HG02588 (cell line): ENCODE measurements around the gene SETD2.

Experiments
- ATAC-seq: cut with Tn5 transposase; IDR thresholded peaks from one replicate; pipeline ENCODE4 v1.9.1; 2021; ENCODE audit warnings: mild to moderate bottlenecking, moderate library complexity; ENCODE audit not compliant: unreplicated experiment

Gene SETD2

DNA sequence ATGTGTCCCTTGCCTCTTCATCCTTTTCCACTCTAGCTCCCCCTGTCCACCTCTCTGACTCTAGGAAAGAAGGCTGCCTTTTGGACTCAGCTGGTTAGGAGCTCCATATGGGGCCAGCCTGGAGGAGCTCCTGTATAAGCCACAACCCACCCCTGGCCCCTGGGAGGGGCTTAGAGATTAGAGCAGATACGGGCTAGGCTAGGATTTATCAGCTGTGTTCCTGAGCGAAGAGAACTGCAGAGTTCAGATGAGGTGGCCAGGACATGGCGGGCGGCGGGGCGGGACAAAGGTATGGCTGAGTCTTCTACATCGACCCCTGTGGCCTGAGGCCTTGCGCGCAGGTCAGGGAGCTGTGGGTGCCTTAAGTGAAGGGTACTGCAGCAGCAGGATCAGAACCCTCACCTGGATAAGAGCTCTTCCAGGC is 176.6 kb downstream of the SETD2 start:
- no peak for ATAC-seq

DNA sequence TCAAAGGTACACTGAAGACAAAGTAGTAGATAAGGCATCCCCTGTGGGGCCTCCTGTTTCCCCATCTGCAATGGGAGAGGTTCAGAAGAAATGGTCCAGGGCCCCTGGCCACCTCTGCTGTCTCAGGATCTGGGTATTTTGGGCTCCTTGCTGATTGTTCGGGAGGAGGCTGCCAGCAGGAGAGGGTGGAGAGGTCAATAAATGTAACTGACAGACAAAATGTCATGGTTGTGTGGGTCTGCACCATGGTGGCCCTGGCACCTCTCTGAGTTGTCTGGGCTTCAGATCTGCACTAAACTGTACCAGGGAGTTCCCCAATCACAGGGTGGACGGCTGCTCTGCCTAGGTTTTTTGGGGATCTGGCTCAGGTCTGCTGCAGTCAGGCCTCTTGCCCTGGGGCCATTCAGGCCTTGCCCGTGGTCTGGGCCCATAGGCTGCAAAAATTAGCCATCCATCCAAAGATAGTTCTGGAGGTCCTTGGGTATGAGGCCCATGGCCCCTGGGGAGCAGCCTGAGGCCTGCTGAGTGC is 177.1 kb downstream of the SETD2 start:
- ATAC-seq: no peak

DNA sequence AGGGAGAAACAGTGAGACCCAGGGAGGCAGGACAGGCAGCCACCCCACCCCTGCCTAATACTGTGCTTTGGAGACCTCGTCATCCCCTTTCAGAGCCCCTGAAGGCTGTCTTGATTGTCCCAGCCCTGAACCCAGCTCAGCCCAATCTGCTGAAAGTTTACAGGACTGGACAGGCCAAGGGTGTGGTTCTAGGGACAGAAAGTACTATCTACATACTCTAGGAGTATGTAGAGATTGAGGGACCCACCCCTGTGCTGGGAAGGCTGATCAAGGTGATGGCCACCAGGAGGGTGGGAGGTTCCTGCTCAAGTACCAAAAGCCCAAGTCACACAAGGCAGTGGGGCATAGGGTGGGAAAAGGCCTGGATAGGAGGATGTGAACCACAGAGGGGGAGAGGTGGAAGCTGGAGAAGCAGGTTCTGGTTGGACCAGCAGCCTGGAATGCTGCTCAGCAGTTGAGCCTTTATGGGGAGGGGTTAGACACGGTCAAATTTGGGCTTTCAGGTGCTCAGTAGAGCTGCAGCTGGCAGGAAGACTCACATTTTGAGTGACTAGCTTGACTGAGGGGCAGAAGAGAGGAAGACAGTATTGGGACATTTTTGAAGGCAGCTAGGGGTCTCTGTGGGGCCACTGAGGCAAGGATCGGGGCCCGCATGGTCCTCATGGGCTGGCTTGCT is 177.7 kb downstream of the SETD2 start:
- ATAC-seq: no peak

DNA sequence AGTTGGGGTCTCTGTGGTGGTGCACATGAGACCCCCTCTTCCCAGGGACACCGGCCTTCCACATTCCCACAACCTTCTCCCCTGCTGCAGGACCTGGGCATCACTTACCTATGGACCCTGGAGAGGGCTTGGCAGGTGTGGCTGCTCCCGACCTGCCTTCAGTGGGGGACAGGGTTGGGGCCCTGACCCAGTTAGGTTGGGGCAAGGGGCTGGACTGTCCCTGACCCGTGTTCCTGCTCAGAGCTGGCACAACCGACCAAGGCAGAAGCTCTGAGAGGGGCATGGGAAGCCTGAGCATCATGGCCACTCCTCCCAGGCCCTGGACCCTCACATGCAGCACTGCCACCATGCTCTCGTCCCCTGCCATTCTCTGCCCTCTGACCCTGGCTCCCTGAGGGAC is 178.3 kb downstream of the SETD2 start:
- no peak for ATAC-seq

DNA sequence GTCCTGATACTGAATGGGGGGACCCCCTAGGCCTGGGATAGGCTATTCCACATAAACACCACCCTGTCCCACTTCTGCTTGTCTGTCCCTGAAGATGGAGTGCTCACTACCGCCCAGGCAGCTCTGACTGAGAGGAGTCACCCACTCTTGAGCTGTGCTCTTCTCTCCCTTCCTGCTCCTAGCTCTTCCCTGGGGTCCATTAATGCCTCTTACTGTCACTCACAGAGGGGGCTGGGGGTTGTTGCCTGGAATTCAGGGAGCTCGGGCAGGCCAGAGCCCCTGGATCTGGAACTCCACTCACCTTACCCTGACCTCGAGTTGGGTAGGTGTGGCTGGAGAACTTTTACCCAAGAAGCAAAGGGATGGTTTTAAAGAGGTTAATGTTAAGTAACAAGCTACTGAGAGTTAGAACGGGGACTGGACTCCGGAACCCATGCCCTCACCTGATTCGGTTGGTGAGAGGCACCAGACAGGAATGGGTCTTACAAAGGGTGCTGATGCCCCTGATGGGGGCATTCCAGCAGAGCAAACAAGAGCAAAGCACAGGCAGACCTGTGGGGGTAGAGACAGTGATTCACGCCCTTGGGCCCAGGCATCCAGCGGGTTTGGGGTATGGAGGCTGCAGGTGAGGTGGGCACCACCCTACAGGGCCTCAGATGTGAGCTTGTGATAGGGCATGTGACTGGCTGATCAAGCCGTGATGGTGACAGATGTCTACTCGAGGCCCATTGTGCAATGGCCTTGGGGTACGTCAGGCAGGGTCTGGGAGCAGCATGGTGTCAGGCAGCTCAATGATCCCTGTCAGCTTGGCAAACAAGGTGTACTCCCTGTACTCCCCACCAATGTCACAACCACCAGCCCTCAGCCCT is 179.1 kb downstream of the SETD2 start:
- ATAC-seq: no peak

DNA sequence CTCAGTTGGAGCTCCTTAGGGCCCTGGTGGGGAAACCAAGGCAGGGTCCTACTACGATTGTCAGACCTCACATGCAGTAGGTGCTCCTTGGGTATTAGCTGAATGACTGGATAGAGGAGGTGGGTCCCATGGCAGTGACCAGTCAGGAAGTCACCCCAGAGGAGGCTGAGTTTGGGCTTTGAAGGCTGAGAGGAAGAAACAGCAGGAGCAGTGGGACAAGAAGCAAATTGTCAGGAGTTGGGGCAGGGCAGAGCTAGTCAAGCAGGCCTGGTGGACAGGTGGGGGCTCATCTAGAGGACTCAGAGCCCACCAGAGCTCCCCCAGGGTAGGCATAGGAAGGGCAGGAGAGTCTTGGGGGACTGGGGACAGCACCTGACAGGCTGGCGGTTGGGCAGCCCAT is 181.4 kb downstream of the SETD2 start:
- ATAC-seq: no peak

DNA sequence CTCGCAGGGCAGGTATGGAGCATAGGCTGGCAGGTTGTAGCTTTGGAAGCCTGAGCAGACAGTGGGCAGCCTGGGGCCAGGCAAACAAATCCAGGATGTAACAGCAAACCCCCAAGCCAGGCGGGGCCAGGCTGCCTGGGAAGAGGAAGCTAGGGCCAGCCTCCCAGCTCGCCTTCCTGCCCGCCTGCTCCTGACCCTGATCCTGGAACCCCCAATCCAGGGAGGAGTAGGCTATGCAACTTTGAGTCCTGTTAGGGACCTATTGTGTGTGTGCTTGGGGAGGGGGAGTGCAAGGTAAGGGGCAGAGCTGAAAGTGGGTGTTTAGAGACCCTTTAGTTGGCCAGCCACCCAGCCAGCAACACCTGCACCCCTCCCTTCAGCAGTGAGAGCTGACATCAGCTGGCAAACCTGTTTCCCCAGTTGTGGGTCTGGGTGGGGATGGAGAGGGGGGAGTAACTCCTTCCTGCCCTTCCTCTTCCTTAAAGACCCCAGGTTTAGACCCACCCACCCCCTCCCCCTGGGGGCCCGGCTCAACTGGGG is 181.9 kb downstream of the SETD2 start:
- ATAC-seq: no peak

DNA sequence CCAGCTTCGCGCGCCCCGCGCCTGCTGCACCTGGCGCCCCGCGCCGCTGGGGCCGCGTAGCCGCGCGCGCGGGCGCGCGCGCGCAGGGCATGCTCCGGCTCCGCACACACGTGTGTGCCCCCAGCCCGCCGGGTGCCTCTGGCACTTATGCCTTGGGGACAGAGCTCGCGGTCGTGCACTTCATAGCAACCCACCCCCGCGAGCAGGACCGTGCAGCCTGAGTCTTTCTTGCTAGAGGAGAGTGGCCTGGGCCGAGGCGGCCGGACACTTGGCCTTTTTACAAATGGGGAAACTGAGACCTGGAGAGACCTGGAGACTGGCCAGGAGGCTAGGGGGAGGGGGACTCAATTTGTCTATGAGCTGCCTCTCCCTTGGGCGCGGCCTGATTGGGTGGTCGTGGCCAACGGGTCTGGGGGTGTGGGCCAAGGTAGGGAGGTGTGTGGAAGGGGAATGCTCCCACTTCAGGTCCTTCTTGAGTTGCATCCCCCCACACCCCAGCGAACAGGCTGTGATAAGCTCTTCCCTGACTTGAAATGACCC is 183.9 kb downstream of the SETD2 start:
- peak; percentile 7 for ATAC-seq

DNA sequence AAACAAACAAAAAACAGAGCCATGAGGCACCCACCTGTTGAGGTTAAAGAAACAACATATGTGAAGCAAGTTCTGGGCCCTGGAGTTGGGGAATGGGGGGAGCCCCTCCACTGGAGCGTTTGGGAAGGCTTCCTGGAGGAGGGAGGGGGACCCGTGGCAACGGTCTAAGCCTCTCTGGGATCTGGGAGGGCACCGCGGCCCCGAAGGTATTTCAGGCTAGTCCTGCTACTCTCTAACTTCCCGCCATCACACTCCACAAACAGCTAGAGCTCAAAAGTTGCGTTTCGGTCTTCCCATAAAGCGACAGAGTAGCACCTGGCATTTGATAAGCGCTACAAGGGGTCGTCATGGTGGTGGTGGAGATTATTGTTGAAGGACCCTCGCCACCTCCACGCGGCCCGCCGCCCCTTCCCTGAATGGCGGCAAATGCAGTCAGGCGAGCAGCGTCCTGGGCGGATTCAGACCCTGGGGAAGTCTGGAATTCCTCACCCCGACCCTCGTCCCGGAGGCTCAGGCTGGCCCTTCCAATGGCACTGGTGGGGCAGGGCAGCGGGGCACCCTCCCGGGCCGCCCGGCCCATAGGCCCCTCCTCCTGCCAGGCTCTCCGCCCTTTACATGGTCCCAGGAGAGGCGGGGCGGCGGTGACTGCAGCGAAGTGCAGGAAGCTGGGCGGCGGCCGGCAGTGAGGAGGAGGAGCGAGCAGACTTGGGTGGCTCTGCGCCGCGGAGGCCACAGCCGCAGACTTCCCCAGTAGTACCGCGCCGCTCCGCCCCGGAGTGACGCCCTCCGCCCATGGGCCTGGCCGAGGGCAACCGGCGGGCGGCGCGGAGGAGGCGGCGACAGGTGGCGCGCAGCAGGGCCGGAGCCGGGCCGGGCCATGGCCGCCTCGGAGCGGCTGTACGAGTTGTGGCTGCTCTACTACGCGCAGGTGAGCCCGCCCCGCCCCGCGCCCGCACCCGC is 184.6 kb downstream of the SETD2 start, which contains the start of gene NBEAL2:
TSS of gene NBEAL2 (plus strand) at position 682 of the 960 bp plus-strand sequence. CDS start at position 878, 196 bp downstream.
- ATAC-seq: peak; percentile 66

DNA sequence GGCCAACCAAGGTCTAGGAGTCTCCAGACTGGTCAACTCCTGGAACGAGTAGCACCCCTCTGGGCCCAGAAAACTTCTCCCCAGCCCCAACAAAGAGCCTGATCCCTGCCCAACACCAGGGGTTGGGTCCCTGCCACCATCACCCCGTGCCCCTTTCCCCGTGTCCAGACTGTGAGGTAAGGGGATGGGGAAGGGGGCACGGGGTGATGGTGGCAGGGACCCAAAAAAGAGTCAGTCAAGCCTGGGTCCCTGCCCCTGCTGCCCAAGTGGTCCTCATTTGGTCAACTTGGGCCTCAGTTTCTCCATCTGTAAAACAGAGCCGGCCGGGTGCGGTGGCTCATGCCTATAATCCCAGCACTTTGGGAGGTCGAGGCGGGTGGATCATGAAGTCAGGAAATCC is 185.5 kb downstream of the SETD2 start:
- ATAC-seq: no peak

DNA sequence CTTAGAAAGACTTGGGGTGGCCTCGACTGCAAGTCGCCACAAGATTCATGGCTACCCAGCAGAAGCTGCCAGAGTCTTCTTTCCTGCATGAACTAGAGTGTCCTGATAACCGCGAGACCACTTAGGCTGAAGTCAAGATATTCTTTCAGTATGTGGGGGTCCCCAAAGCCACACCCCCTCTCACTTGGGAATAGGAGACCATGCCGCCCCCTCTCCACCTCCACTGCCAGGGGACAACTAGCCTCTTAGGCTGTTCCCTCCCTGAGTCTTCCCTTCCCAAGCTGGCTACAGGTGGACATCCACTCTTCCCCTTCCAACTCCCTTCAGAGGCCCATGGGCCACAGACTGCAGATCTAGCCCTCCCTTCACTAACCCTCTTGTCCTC is 186.1 kb downstream of the SETD2 start:
- ATAC-seq: no peak

DNA sequence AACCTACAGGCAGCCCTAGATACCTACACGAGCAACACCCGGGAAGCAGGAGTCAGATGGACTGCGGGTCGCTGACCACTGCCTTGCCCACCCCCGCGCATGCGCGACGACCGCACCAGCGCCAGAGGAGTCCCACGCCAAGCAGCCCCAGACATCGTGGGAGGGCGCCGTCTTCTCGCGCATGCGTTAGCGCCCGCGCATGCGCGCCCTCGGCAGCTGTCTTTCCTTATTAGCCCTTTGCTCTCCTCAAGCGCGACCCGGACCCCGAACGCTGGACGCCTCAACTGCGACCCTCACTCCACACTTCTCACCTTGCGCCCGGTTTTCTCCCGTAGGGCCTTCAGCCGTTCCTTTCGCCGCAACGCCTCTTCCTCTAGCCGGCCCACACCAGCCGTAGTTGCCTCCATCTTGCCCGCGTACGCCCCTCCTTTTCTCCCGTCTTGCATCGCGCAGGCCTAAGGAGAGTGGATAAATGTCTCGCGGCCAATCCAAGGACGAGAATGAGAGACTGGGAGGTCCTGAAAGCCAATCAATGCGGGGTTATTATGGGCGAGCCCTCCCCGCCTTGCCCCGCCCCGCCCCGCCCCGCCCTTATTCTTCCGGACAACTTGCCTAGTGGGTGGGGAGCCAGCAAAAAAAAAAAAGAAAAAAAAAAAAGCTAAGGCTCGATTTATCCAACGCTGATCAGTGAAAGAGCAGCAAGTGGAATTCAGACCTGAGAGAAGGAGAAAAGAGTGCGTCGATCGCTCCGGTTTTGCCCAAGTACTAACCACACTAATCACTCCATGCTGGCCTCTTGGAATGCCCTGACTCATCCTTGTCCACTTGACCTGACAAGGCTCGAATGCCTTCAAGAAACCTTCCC is 187.4 kb downstream of the SETD2 start, which contains the start of gene CCDC12:
TSS of gene CCDC12 (minus strand) at position 420 of the 865 bp plus-strand sequence. CDS start at position 407, 13 bp downstream.
- peak; percentile 60 for ATAC-seq

DNA sequence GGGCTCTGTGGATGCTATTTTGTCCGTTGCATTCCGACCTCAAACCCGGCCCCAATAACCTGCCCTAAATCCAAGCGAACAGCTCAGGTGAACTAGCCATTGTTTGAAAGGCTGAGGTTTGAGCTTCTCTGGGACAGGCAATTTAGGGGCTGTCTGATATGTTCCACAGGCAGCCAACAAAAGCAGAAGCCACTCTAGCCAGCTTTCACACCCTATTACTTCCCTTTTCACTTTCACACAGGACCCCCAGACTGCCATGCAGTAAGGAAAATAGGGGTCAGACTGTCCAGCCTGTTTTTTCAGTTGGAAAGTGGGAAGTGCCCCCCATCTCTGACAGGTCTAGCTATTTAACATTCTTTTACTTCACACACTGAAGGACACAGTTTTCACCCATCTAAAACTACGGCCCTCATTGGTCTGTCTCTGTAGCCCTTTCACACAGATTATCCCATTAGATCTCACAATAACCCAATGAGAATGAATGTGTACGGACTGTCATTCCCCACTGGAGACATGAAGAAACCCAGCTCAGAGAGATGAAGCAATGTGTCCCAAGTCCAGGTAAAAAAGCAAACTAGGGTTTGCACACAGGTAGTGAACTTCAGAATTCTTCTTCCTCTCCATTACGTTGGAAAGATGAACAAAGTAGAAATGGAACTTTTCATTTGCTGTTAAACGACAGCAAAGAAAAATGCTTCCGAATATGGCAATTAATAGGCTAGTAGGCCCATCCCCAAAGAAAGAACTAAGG is 189.3 kb downstream of the SETD2 start:
- no peak for ATAC-seq

DNA sequence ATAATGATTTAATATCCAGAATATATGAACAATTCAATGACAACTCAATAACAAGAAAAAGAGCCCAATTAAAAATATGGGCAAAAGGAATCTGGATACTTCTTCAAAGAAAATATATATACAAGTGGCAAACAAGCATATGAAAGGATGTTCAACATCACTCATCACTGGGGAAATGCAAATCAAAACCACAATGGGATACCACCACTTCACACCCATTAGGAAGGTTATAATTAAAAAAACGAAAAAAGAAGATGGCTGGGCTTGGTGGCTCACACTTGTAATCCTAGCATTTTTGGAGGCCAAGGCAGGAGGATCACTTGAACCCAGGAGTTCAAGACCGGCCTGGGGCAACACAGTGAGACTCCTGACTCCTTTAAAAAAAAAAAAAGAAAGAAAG is 191.5 kb downstream of the SETD2 start:
- no peak for ATAC-seq

DNA sequence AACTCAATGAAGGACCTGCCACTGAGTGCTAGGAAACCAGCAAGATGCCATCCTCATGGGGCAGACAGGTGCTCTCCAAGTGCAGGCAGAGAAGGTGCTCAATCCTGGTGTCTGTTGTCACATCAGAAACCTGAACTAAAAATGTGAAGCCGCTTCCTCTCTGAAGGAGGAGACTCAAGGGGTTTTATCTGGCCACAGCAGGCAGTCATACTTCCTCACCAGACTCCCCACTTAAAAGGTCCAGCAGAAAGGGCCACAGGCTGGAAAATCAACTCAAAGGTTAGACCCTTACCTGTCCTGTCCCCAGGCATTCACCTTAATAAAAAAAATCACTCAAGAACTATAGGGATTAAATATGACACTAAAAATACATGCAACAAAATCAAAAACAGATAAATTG is 192.2 kb downstream of the SETD2 start:
- no peak for ATAC-seq

DNA sequence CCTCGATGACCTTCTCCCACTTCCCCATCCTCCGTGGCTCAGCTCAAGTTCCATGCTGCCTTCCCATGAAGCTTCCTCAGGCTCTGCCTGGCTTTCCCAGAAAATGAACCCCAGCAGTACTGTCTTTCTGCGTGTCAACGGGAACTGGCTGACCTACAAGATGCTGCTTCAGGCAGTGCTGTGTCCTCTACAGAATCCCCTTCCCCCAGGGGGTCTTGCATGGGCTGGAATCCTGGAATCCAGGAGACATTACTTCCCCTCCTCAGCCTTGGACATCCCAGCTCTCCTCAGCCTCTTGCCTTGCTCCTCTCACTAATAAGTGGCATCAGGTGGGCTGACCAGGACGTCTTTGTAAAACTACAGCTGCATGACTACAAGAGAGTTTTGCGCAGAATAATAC is 192.8 kb downstream of the SETD2 start:
- no peak for ATAC-seq

DNA sequence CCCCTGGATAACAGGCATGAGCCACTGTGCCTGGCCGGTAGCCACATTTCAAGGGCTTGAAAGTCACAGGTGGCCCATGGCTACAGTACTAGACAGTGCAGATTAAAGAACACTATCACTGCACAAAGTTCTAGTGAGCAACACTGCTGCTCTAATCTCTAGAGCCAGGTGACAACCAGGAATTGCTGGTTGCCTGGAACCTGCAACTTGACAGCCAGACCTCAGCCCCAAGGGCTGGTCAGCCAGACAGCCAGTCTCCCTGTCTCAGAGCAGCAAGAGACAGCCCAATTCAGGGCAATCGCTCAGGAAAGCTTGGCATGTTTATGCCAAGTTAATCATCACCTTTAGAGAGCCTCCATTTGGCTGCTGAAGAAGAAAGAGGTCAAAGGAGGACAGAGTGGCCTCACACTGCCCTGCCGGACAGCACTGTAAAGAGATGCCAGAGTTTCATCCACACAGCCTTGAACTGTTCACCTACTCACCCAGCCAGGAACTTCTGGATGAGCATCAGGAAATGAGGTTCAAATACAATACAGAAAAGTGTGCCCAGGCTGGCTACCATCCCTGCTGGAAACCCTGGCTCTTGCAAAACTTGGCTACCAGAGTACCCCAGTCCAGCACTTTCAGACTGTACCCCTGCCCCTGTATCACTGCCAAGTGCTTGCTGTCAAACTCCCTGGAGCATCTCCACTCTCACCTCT is 193.4 kb downstream of the SETD2 start:
- ATAC-seq: no peak
